ENCODE measurements around the gene GIGYF2.
"Not testable (repeated sequence)": the region's sequence is repeated elsewhere in the genome, so short reads cannot be mapped to it uniquely, and the experiment has no call there.

GIGYF2 gene

GRCh38 chr2:232892843-232893242 is 195.7 kb downstream of the GIGYF2 start:
- DNase-seq (ENCODE audit: low spot score), result no peak

- DNase-seq (ENCODE audit: low spot score), result no peak
These were observed 196.7 kb downstream of the GIGYF2 start for GRCh38 chr2:232893834-232894233.

GRCh38 chr2:232894251-232894650 is 197.1 kb downstream of the GIGYF2 start:
- no peak for DNase-seq (ENCODE audit: low spot score)

- no peak for DNase-seq (ENCODE audit: low spot score)
These were observed 197.6 kb downstream of the GIGYF2 start for GRCh38 chr2:232894746-232895145.

- no peak for DNase-seq (ENCODE audit: low spot score)
These were observed 199.0 kb downstream of the GIGYF2 start for GRCh38 chr2:232896111-232896510.

- DNase-seq (ENCODE audit: low spot score), result no peak
These were observed 199.8 kb downstream of the GIGYF2 start for GRCh38 chr2:232896720-232897597.

GRCh38 chr2:232897598-232898408 is 200.7 kb downstream of the GIGYF2 start:
- no peak for DNase-seq (ENCODE audit: low spot score)

- DNase-seq (ENCODE audit: low spot score), result peak; percentile 64
These were observed 201.7 kb downstream of the GIGYF2 start for GRCh38 chr2:232898592-232899543.

GRCh38 chr2:232900811-232901735 is 203.9 kb downstream of the GIGYF2 start:
- DNase-seq (ENCODE audit: low spot score), result no peak

GRCh38 chr2:232901736-232902578 is 204.8 kb downstream of the GIGYF2 start:
- peak; percentile 99 for DNase-seq (ENCODE audit: low spot score)

- no peak for DNase-seq (ENCODE audit: low spot score)
These were observed 206.9 kb downstream of the GIGYF2 start for GRCh38 chr2:232903989-232904388.

- not testable (repeated sequence) for DNase-seq (ENCODE audit: low spot score)
These were observed 210.0 kb downstream of the GIGYF2 start for GRCh38 chr2:232906867-232907717.

GRCh38 chr2:232907718-232908085 is 210.6 kb downstream of the GIGYF2 start:
- DNase-seq (ENCODE audit: low spot score), result not testable (repeated sequence)

GRCh38 chr2:232908695-232909094 is 211.6 kb downstream of the GIGYF2 start:
- DNase-seq (ENCODE audit: low spot score), result no peak
